Activated CD8-positive, alpha-beta memory T cell treated with anti-CD3 and anti-CD28 coated beads, Interleukin-2, amount 10 ng/mL, durations not matched to agents 7 days and 5 days (primary cell): ENCODE measurements around the gene CDH4. TPM values are rescaled to one million over a fixed set of nuclear protein-coding genes. Genes with fewer than 3 reads are reported as not detected.

Experiments used
- ATAC-seq: fragments of 150-1000 bp; cut with Tn5 transposase; one replicate; pipeline ENCODE4 v1.10.0; 2021; ENCODE audit warnings: moderate library complexity
- CTCF ChIA-PET: fragments of 350-600 bp; sonication (Branson Sonifier 250); formaldehyde crosslinking; loops from one replicate; lab custom pipeline; 2021; ENCODE audit warnings: antibody characterized with exemption; lab: Charles Lee
- DNase-seq: peaks from one replicate; pipeline ENCODE4 v3.0.0-alpha.2; 2020
- H3K27ac Mint-ChIP-seq: one replicate; pipeline ENCODE4 v1.8.0; 2021; ENCODE audit warnings: mild to moderate bottlenecking, mixed read lengths
- H3K27me3 Mint-ChIP-seq: one replicate; pipeline ENCODE4 v1.8.0; 2021; ENCODE audit warnings: mixed read lengths
- H3K36me3 Mint-ChIP-seq: one replicate; pipeline ENCODE4 v1.8.0; 2021; ENCODE audit warnings: mild to moderate bottlenecking, mixed read lengths
- H3K4me1 Mint-ChIP-seq: one replicate; pipeline ENCODE4 v1.8.0; 2021; ENCODE audit warnings: mixed read lengths
- H3K4me3 Mint-ChIP-seq: one replicate; pipeline ENCODE4 v1.8.0; 2021; ENCODE audit warnings: mild to moderate bottlenecking, moderate library complexity, mixed read lengths
- H3K9me3 Mint-ChIP-seq: one replicate; pipeline ENCODE4 v1.8.0; 2022; ENCODE audit warnings: low read depth, mixed read lengths
- total RNA-seq, 2 experiments: library from RNA; stranded (reverse); gene quantifications; one replicate each; pipeline ENCODE4 v1.2.3, GENCODE V29; 2021

The CDH4 gene
- total RNA-seq, 2 experiments from 2014 or later: 0.02 TPM; not detected in 1

DNA sequence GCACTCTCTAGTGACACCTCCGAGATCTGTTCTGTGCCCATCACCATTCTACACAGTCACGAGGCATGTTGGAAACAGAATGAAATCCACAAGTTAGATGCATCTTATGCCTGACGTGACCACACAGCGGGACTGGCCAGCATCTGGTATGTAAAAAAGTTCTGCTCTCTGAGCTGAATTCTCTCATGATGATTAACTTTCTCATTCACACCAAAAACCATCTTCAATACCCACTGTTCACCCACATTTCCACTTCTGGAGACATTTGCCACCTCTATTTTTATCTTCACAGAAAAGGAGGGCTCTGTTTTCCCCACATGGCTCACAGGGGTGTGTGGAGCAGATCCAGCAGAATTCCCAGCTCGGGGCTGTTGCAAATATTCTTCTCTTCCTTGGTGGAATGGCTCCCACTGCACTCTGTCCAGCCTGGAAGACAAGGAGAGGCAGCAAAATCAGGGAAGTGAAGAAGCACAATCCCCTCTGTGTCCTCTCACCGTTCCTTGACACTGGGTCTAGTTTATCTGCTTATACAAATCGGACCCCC is 510.2 kb downstream of the CDH4 start:
- H3K36me3 Mint-ChIP-seq: no peaks in the 10 kb centered on the region
- H3K27me3 Mint-ChIP-seq: no peaks in the 10 kb centered on the region
- no peak for DNase-seq
- H3K4me3 Mint-ChIP-seq: no peak overlapping the region
- CTCF ChIA-PET: no interaction called here
- no peak for ATAC-seq
- no peak overlapping the region for H3K27ac Mint-ChIP-seq
- H3K9me3 Mint-ChIP-seq: no peaks in the 10 kb centered on the region
- no peaks in the 10 kb centered on the region for H3K4me1 Mint-ChIP-seq

DNA sequence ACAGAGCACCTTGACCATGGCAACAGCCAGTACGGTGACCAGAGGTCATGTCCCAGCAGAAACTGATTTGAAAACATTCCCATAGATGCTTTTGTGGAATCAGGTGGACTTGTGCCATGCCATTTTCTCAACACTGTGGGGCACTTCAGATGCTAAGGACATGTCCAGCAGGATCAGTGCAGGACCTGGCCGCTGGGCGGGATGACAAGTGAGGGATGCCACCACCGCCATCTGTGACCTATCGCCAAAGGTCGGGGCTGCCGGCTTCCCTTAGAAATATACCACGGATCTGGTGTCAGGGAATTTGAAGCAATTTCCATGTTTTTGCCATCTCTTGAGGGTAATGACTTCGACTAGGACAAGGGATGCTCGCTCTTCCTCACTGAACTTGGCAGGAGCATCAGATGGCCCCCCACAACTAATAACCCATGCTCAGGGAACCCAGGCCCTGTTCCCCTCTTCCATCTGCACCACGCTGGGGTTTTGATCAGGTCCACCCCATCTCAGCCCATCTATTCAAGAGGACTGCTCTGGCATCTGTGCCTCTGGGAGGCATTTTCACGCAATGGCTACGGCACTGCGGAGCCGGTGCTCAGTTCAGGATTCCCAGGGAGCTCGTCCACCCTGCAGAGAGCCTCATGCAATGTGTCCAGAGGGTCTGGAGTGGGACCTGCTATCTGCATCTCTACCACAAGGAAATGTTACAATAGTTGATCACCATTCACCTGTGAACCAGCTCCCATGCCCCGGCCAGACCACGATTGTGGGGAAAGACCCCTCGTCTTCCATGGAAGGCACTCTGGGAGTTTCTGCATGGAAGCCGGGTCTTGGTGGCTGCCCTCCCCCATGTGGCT is 511.1 kb downstream of the CDH4 start:
- Mint-ChIP-seq H3K4me3 (no peak overlapping the region), H3K27me3 (no peaks in the 10 kb centered on the region), H3K27ac (no peak overlapping the region), H3K4me1 (no peaks in the 10 kb centered on the region), H3K36me3 (no peaks in the 10 kb centered on the region), H3K9me3 (no peaks in the 10 kb centered on the region)
- CTCF ChIA-PET: no interaction called here
- DNase-seq (no peak), ATAC-seq (no peak)

DNA sequence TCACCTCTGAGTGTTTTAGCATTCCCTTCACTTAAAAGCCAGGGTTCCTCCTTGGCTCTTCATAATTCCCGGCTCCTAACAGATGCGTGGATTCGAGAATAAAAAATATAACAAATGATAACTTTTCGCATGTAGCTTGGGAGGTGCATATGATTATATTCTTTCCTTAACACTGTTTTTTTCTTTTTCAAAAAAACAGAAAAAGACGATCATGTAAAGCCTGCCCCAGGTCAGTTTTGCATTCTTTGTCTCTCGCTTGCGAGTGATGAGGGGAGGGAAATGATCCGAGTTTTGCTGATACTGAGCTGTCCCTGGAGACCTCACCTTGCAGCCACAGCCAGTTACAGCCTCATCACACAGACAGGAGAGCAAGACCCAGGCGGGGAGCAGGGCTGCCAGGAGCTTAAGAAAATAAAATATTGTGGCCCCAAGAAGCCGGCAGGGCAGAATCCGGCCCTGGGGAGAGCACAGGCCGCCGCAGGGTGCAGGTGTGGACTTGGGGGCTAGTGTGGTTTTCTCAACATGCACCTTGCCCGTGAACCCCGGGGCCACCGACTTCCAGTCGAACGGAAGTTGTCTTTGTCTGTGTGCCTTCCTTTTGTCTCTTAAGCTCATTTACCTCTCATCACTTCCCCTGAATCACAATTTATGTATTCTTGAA is 511.8 kb downstream of the CDH4 start:
- no peaks in the 10 kb centered on the region for H3K36me3 Mint-ChIP-seq
- DNase-seq: no peak
- ATAC-seq: no peak
- H3K9me3 Mint-ChIP-seq: no peaks in the 10 kb centered on the region
- CTCF ChIA-PET: no interaction called here
- H3K4me3 Mint-ChIP-seq: no peak overlapping the region
- H3K27ac Mint-ChIP-seq: no peak overlapping the region
- no peaks in the 10 kb centered on the region for H3K4me1 Mint-ChIP-seq
- no peaks in the 10 kb centered on the region for H3K27me3 Mint-ChIP-seq

DNA sequence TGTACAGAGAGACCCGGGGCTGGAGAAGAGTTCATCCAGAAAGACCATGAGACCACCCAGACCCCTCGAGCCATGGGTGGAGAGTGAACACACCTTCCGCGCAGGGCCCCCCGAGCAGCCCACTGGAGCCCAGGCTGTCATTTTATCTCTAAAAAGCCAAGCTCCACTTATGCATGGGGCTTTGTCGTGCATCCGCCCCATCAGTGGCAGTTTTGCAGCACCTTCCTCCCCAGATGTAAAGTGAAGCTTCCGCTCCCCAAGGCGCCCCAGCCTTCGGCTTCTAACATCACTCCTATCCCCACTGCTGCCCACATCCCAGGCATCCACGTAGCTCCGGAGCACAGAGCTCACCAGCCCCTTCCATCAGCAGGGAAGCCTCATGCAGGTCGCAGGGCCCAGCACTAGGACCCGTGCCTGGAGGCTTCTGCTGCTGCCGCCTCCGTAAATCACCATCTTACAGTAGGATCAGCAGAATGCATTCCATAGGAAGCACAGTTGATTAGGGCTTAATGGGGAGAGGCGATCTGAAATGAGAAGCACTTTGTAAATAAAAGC is 512.5 kb downstream of the CDH4 start:
- H3K36me3 Mint-ChIP-seq: no peaks in the 10 kb centered on the region
- no peak overlapping the region for H3K27ac Mint-ChIP-seq
- ATAC-seq (no peak), DNase-seq (no peak)
- no peaks in the 10 kb centered on the region for H3K9me3 Mint-ChIP-seq
- H3K27me3 Mint-ChIP-seq: no peaks in the 10 kb centered on the region
- no peaks in the 10 kb centered on the region for H3K4me1 Mint-ChIP-seq
- CTCF ChIA-PET: no interaction called here
- H3K4me3 Mint-ChIP-seq: no peak overlapping the region

GRCh38 chr20:61765081-61765870 is 513.2 kb downstream of the CDH4 start:
- no peaks in the 10 kb centered on the region for H3K9me3 Mint-ChIP-seq
- H3K36me3 Mint-ChIP-seq: no peaks in the 10 kb centered on the region
- CTCF ChIA-PET: no interaction called here
- H3K27ac Mint-ChIP-seq: no peak overlapping the region
- DNase-seq (no peak), ATAC-seq (no peak)
- no peaks in the 10 kb centered on the region for H3K4me1 Mint-ChIP-seq
- no peak overlapping the region for H3K4me3 Mint-ChIP-seq
- H3K27me3 Mint-ChIP-seq: no peaks in the 10 kb centered on the region

GRCh38 chr20:61765871-61766654 is 514.0 kb downstream of the CDH4 start:
- no peak for DNase-seq
- ATAC-seq: no peak
- Mint-ChIP-seq H3K36me3 (no peaks in the 10 kb centered on the region), H3K9me3 (no peaks in the 10 kb centered on the region), H3K27ac (no peak overlapping the region), H3K4me3 (no peak overlapping the region), H3K27me3 (no peaks in the 10 kb centered on the region), H3K4me1 (no peaks in the 10 kb centered on the region)
- CTCF ChIA-PET: no interaction called here

- no peaks in the 10 kb centered on the region for H3K27me3 Mint-ChIP-seq
- H3K4me1 Mint-ChIP-seq: no peaks in the 10 kb centered on the region
- CTCF ChIA-PET: no interaction called here
- no peaks in the 10 kb centered on the region for H3K9me3 Mint-ChIP-seq
- H3K27ac Mint-ChIP-seq: no peak overlapping the region
- no peaks in the 10 kb centered on the region for H3K36me3 Mint-ChIP-seq
- H3K4me3 Mint-ChIP-seq: no peak overlapping the region
- DNase-seq (no peak), ATAC-seq (no peak)
Observed at GRCh38 chr20:61766921-61767610, 515.0 kb downstream of the CDH4 start.

DNA sequence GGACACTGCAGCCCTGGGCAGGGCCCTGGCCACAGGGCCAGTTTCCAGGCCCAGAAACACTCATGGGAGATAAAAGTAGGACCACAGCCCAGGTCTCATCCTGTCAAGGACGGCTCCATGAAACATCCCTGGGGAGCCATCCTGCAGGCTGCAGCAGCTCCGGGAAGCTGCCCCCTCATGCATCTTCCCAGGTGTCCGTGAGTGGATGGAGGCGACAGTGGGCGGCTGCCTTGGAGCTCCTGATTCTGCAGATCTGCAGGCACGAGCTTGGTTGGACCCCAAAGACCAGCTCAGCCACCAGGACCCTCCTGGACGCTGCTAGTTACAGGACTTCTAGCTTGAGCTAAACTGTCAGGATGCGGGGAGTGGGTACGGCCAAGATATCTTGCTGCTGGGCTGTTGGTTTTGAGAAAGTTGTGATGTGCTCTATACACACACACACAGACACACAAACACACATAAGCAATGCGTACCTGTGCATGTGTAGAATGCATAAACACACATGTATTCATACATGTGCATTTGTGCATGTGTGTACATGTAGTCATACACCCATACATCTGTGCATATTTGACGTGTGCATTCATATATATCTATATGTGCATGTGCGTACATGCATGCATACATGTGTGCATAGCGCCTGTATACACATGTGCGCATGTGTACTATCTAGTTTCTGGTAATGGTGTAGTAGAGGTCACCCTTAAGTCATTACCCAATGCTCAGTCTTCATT is 515.9 kb downstream of the CDH4 start:
- CTCF ChIA-PET: no interaction called here
- no peak for ATAC-seq
- DNase-seq: no peak
- no peak overlapping the region for H3K27ac Mint-ChIP-seq
- H3K4me1 Mint-ChIP-seq: no peaks in the 10 kb centered on the region
- H3K9me3 Mint-ChIP-seq: no peaks in the 10 kb centered on the region
- no peak overlapping the region for H3K4me3 Mint-ChIP-seq
- H3K36me3 Mint-ChIP-seq: no peaks in the 10 kb centered on the region
- no peaks in the 10 kb centered on the region for H3K27me3 Mint-ChIP-seq

GRCh38 chr20:61768571-61769285 is 516.7 kb downstream of the CDH4 start:
- no peak for ATAC-seq
- Mint-ChIP-seq H3K27ac (no peak overlapping the region), H3K4me1 (no peaks in the 10 kb centered on the region), H3K36me3 (no peaks in the 10 kb centered on the region), H3K4me3 (no peak overlapping the region), H3K27me3 (no peaks in the 10 kb centered on the region), H3K9me3 (no peaks in the 10 kb centered on the region)
- CTCF ChIA-PET: no interaction called here
- DNase-seq: no peak

GRCh38 chr20:61769286-61769832 is 517.3 kb downstream of the CDH4 start:
- DNase-seq (no peak), ATAC-seq (no peak)
- Mint-ChIP-seq H3K9me3 (no peaks in the 10 kb centered on the region), H3K27ac (no peak overlapping the region), H3K4me3 (no peak overlapping the region), H3K4me1 (no peaks in the 10 kb centered on the region), H3K27me3 (no peaks in the 10 kb centered on the region), H3K36me3 (no peaks in the 10 kb centered on the region)
- CTCF ChIA-PET: no interaction called here

DNA sequence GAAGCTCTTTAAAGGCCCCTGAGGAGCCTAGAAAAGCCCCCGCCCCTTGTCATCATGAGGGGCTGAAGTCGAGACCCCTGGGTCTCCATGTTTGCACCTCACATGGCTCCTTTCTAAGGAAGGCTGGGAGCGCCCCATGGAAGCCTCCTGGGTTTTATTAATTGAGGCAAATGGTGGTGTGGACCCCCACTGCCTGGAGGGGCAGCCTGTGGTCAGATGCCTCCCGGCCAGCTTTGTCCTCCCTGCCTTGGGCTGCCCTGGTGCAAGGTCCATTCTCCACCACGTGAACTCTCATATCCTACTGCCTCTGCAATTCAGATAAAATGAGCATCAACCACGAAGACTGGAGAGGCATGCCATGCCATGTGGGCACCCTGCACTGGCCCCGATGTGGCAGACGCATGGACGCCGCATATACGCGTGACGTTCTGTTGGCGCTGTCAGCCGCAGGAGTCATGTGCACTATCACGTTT is 518.1 kb downstream of the CDH4 start:
- Mint-ChIP-seq H3K4me3 (no peak overlapping the region), H3K9me3 (no peaks in the 10 kb centered on the region), H3K27me3 (no peaks in the 10 kb centered on the region), H3K36me3 (no peaks in the 10 kb centered on the region), H3K4me1 (no peaks in the 10 kb centered on the region), H3K27ac (no peak overlapping the region)
- ATAC-seq (no peak), DNase-seq (no peak)
- CTCF ChIA-PET: no interaction called here
